ENCODE results near the gene IL5RA. TPM values are rescaled to one million over a fixed set of nuclear protein-coding genes. Genes with fewer than 3 reads are reported as not detected.
A peak's percentile ranks its signal among the peaks of the same experiment; 100 is the strongest.

The IL5RA gene
- total and polyA plus RNA-seq, 9 of the 15 experiments (the other 6 are each of a cell fraction or from before 2014, with no cell fraction given), result 0.07 to 0.28 (median 0.14) TPM; not detected in 4

GRCh38 chr3:3126477-3127431 lies 16.6 kb upstream of the IL5RA start, which contains the start of gene TRNT1 (continued):
- 0 out of 2 replicates have a peak, but pooled peaks have one; percentile 8 for TF ChIP-seq HMG20A (CRISPR knock-in tag; conservative IDR thresholded peaks at IDR 0.05)
- no peak for TF ChIP-seq ZNF121 (CRISPR knock-in tag; conservative IDR thresholded peaks at IDR 0.05)
- TF ChIP-seq PRDM10 (IDR thresholded peaks at IDR 0.05; ENCODE audit: partially characterized antibody), result peak; percentile 18
- peak; percentile 65; the same call in 1 of the 2 replicates for TF ChIP-seq ESRRA (IDR thresholded peaks at IDR 0.05; ENCODE audit: borderline replicate concordance, low read depth)
- peak; percentile 82 for TF ChIP-seq MYC (IDR thresholded peaks at IDR 0.05; ENCODE audit: low read depth, low read length)
- peak; percentile 94 for TF ChIP-seq MYC (CRISPR knock-in tag; IDR thresholded peaks at IDR 0.05; ENCODE audit: borderline replicate concordance, low read depth)
- TF ChIP-seq KDM2B (CRISPR knock-in tag; IDR thresholded peaks at IDR 0.05), result 0 out of 2 replicates have a peak, but pooled peaks have one; percentile 40
- no peak for TF ChIP-seq RFX5 (IDR thresholded peaks at IDR 0.05; ENCODE audit: low read depth, low read length)
- TF ChIP-seq SNIP1 (IDR thresholded peaks at IDR 0.05; ENCODE audit: low read depth), result peak; percentile 72; the same call in 1 of the 2 replicates
- peak; percentile 37; the same call in 1 of the 2 replicates for TF ChIP-seq ZNF592 (IDR thresholded peaks at IDR 0.05)
- peak; percentile 95 for TF ChIP-seq TAF1 (IDR thresholded peaks at IDR 0.05; ENCODE audit: control insufficient read depth, extremely low read depth, insufficient read depth, low read length, severe bottlenecking)
- no peak for TF ChIP-seq ZNF707 (CRISPR knock-in tag; conservative IDR thresholded peaks at IDR 0.05)
- TF ChIP-seq FUS (optimal IDR thresholded peaks at IDR 0.05; ENCODE audit: low read depth, low read length), result peak; percentile 95
- peak; percentile 41 to 87 for TF ChIP-seq E2F6 (IDR thresholded peaks at IDR 0.05; ENCODE audit: borderline replicate concordance in 1 of 2, extremely low read depth in 1 of 2, insufficient read depth in 1 of 2, insufficient read length in 1 of 2, low read depth in 1 of 2, low read length in 1 of 2, poor library complexity in 1 of 2, severe bottlenecking in 1 of 2)
- no peak for TF ChIP-seq MIER1 (IDR thresholded peaks at IDR 0.05; ENCODE audit: low read depth)
- peak; percentile 50; the same call in 1 of the 2 replicates for TF ChIP-seq CHD2 (IDR thresholded peaks at IDR 0.05; ENCODE audit: low read depth, low read length)
- peak; percentile 21 to 91; a peak in 1 of 4 replicates for TF ChIP-seq TEAD1 (CRISPR knock-in tag; IDR thresholded peaks at IDR 0.05)

Measured in K562 (cell line).